Right kidney (tissue), 1 donor: ENCODE results near the gene NXPE3.
A peak's percentile ranks its signal among the peaks of the same experiment; 100 is the strongest.

Source experiments
- DNase-seq: peaks from one replicate; pipeline ENCODE4 v3.0.0-alpha.2; 2016

NXPE3 gene

DNA sequence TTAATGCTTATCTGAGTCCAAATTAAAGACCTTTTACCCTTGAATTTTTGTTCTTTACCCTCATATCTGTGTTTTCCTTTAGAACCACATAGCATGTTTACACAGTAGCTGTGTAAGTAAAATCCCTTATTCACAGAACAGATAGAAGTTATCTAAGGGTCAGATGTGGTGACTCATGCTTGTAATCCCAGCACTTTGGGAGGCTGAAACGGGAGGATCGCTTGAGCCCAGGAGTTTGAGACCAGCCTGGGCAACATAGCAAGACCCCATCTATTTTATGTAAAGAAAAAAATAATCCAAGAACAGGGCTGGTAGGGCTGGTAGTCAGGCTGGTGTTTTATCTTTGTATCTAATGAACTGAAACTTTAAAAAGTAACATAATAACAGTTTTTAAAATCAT lies 23.2 kb downstream of the NXPE3 start:
- no peak for DNase-seq

- no peak for DNase-seq
Observed at GRCh38 chr3:101803173-101803782, 24.3 kb downstream of the NXPE3 start.

DNA sequence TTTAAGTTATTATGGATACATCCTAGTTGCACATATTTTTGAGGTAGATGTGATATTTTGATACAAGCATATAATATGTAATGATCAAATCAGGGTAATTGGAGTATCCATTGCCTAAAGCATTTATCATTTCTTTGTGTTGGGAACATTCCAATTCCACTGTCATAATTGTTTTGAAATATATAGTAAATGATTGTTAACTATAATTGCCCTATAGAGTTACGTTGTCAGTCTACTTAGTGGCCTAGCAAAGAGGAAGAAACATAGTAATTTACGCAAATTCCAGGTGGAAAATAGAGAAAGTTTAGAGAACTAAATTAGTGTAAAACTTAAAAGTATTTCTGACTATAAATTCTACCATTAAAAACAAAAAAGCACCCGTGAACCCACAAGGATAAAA lies 24.9 kb downstream of the NXPE3 start:
- no peak for DNase-seq

- DNase-seq = no peak
Observed at GRCh38 chr3:101806491-101806890, 27.5 kb downstream of the NXPE3 start.

- DNase-seq = no peak
Observed at GRCh38 chr3:101807888-101808287, 28.9 kb downstream of the NXPE3 start.

DNA sequence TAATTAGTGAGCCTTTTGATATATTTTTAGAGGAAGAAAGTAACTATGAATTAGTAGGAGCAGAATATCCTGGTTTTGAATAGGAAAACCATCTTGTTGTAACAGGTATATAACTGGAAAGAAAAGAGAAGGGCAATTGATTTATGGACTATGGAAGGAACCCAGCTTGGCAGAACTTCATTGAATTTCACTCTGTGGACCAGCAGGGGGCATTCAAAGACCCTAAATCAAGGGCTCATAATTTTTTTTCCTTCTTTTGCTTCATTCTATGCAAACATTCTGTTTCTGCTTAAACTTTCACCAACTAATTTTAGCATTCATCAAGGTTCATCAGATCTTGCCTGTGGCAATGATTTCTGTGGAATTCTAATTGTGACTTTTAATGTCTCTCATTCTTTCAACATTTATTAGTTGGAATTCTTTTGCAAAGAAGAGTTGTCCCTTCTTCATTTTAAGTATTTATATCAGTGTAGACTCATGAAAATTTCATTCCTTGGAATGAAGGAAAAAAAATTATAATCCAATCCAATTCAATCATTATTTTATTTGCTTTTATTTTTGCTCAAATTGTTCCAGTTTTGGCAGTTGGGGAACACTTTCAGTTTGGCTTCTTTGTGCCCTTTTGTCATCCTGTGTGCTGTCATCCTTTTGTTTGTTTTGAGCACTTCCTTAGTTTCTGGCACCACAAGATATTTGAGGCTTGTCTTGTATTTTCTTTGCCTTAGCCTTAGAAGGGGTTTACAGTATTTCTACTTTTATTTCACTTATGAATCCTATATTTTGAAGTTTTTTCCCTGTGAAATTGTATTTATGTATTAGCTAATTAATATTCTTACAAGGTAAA lies 30.4 kb downstream of the NXPE3 start:
- DNase-seq = no peak

DNA sequence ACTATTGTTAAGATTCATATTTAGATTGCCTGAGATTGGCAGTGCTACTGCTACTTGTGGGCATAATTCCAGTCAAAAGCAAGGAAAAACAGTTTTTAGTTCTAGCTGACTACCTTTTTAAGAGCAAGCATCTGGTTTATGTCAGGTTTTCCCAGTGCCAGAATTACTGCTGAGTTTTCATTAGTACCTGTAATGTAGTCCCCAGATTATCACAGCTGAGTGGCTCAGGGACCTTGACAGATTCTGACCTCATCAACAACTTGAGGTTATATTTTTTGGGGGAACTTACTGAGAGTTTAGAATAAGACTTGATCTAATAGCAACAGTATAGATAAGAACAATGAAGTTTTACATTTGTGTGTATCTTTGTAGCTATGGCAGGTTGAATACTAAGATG lies 31.0 kb downstream of the NXPE3 start:
- no peak for DNase-seq

GRCh38 chr3:101811875-101812274 lies 32.9 kb downstream of the NXPE3 start:
- no peak for DNase-seq

GRCh38 chr3:101812895-101813294 lies 33.9 kb downstream of the NXPE3 start:
- no peak for DNase-seq

GRCh38 chr3:101813817-101814440 lies 34.9 kb downstream of the NXPE3 start:
- no peak for DNase-seq

GRCh38 chr3:101814835-101815234 lies 35.8 kb downstream of the NXPE3 start:
- DNase-seq = no peak

GRCh38 chr3:101816215-101817149 lies 37.5 kb downstream of the NXPE3 start:
- no peak for DNase-seq

- no peak for DNase-seq
Observed at GRCh38 chr3:101817992-101818391, 39.0 kb downstream of the NXPE3 start.

DNA sequence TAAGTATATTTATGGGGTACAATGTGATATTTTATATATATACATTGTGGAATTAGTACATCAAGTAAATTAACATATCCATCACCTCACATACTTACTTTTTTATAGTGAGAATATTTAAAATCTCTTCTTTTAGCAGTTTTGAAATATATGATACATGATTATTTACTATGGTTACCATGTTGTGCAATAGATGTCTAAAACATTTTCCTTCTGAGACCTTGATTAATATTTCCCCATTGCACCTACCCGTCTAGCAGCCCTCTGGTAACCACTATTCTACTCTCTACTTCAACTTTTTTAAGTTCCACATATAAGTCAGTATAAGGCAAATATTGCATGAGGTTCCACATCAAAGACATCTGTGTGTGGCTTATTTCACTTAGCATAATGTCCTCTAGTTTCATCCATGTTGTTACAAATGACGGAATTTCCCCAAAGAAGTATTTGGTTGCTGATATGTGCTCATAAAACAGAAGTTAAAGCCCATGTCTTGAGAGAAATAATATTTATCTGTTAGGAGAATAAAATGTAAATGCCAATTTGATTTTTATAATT lies 40.7 kb downstream of the NXPE3 start:
- no peak for DNase-seq

- no peak for DNase-seq
Observed at GRCh38 chr3:101821503-101821902, 42.5 kb downstream of the NXPE3 start.

DNA sequence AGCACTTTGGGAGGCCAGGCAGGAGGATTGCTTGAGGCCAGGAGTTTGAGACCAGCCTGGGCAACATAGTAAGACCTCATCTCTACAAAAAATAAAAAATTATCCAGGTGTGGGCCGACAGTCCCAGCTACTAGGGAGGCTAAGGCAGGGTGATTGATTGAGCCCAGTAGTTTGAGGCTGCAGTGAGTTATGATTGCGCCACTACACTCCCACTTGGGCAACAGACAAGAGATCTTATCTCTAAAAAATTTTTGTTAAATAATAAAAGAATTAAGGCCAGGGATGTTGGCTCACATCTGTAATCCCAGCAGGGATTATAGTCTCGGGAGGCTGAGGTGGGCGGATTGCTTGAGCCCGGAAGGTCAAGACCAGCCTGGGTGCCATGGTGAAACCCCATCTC lies 44.5 kb downstream of the NXPE3 start:
- no peak for DNase-seq

DNA sequence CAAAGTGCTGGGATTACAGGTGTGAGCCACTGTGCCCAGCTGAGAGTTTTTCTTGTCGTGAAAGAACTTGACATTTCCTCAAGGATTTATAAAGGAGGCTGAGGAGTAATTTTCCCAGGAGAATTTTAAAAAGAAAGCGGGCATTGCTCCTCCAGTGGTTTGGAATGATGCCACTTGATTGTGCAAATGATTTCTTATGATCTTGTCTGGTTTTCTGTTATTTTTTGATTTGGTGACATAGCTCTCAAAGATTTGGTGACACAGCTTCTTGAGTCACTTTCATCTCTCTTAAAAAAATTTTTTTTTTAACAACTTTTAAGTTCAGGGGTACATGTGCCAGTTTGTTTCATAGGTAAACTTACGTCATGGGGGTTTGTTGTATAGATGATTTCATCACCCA lies 45.7 kb downstream of the NXPE3 start:
- no peak for DNase-seq

- no peak for DNase-seq
Observed at GRCh38 chr3:101825904-101826445, 47.0 kb downstream of the NXPE3 start.

DNA sequence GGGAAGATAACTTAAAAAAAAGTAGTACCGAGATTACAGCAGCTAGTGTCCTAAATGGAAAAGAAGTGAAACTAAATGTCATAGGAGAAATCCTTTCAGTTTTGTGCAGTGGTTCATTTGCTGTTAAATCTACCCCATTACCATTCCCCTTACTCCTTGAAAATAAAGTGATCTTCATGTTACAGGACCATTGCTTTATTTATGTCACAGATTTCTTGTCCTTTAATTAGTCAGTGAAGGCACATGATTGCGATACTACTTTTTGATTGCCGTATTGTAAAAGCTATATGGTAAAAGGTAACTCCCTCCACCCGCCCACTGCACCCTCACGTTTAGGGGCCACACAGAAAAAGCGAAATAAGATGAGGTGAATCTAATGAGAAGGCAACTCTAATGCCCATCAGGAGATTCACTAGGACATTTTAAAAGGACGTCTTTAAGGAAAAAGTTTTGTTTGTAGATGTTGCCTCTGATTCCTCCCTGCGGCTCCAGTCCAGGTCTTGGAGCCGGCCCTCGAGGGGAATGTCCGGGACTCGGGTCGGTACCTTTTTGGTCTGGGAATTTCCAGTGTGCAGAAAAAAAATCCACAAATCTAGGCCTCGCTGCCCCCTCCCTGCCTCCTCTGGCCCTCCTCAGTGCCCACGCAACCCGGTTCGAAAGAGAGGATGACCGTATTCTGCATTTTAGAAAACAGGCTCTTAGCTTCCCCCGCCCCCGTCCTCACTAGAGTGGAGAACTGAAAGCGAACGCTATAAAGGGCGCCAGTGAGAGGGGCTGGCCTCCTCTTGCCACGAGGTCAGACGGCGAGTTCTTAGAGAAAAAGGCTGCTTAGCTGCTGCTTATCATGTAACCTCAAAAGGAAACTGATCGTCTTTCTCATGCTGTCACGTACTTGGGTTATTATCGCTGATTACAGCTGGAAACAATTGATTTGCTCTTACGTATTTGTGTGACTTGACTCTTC lies 48.5 kb downstream of the NXPE3 start:
- DNase-seq = peak; percentile 86

GRCh38 chr3:101828276-101828675 lies 49.3 kb downstream of the NXPE3 start:
- no peak for DNase-seq
